Neural progenitor cell (in vitro differentiated cells): ENCODE results near the gene CTCF. TPM values are rescaled to one million over a fixed set of nuclear protein-coding genes. Genes with fewer than 3 reads are reported as not detected.

Experiments
- DNase-seq: peaks from one replicate; pipeline ENCODE4 v3.0.0-alpha.2; 2016; ENCODE audit warnings: low spot score
- H2AFZ ChIP-seq: fragments of 200-600 bp; sonication (generic); replicated peaks from 2 replicates; pipeline ENCODE4 v1.6.1; 2016; ENCODE audit warnings: antibody characterized with exemption
- H3F3A ChIP-seq: fragments of 200-600 bp; sonication (generic); 2 replicates; pipeline ENCODE4 v1.6.1; 2016; ENCODE audit warnings: antibody characterized with exemption, low read depth
- H3K27ac ChIP-seq: fragments of 200-600 bp; sonication (generic); 2 replicates; pipeline ENCODE4 v1.5.1; 2016; ENCODE audit warnings: mild to moderate bottlenecking
- H3K27me3 ChIP-seq: fragments of 200-600 bp; sonication (generic); 2 replicates; pipeline ENCODE4 v1.6.1; 2016; ENCODE audit warnings: mild to moderate bottlenecking, moderate library complexity
- H3K36me3 ChIP-seq: fragments of 200-600 bp; sonication (generic); 2 replicates; pipeline ENCODE4 v1.5.1; 2016
- H3K4me1 ChIP-seq: fragments of 200-600 bp; sonication (generic); 2 replicates; pipeline ENCODE4 v1.6.1; 2016; ENCODE audit warnings: mixed run types
- H3K4me2 ChIP-seq: fragments of 200-600 bp; sonication (generic); 2 replicates; pipeline ENCODE4 v1.6.1; 2016
- H3K4me3 ChIP-seq: fragments of 200-600 bp; sonication (generic); 2 replicates; pipeline ENCODE4 v1.5.1; 2016
- H3K79me2 ChIP-seq: fragments of 200-600 bp; sonication (generic); 2 replicates; pipeline ENCODE4 v1.6.1; 2016; ENCODE audit warnings: low read depth
- H3K9ac ChIP-seq: fragments of 200-600 bp; sonication (generic); 2 replicates; pipeline ENCODE4 v1.6.1; 2016
- H3K9me3 ChIP-seq: fragments of 200-600 bp; sonication (generic); 2 replicates; pipeline ENCODE4 v1.5.1; 2016; ENCODE audit warnings: low read depth
- H4K20me1 ChIP-seq: fragments of 200-600 bp; sonication (generic); 2 replicates; pipeline ENCODE4 v1.6.1; 2016; ENCODE audit warnings: low read depth
- H3K27ac Mint-ChIP-seq: 3 replicates; pipeline ENCODE4 v1.8.0; 2021; ENCODE audit warnings: mixed read lengths
- H3K27me3 Mint-ChIP-seq: 2 replicates; pipeline ENCODE4 v1.8.0; 2022; ENCODE audit warnings: low read depth, mild to moderate bottlenecking, inconsistent platforms, moderate library complexity, mixed read lengths; ENCODE audit not compliant: insufficient read depth
- H3K36me3 Mint-ChIP-seq: 3 replicates; pipeline ENCODE4 v1.8.0; 2021; ENCODE audit warnings: mixed read lengths
- H3K4me1 Mint-ChIP-seq: 3 replicates; pipeline ENCODE4 v1.8.0; 2021; ENCODE audit warnings: mixed read lengths
- H3K4me3 Mint-ChIP-seq: 3 replicates; pipeline ENCODE4 v1.8.0; 2021; ENCODE audit warnings: mild to moderate bottlenecking, moderate library complexity, mixed read lengths
- H3K9me3 Mint-ChIP-seq: 3 replicates; pipeline ENCODE4 v1.8.0; 2020; ENCODE audit warnings: mixed read lengths
- EZH2 ChIP-seq: fragments of 200-600 bp; sonication (generic); IDR thresholded peaks from 2 replicates; pipeline ENCODE4 v1.6.1; 2017; ENCODE audit warnings: antibody characterized with exemption, mild to moderate bottlenecking, moderate library complexity
- EZH2phosphoT487 ChIP-seq: fragments of 200-600 bp; sonication (generic); IDR thresholded peaks from 2 replicates; pipeline ENCODE4 v1.6.1; 2017; ENCODE audit warnings: antibody characterized with exemption
- total RNA-seq: library from RNA; depleted of rRNA; stranded (reverse); fragments of >200 nt; gene quantifications from 2 replicates; pipeline ENCODE4 v1.2.3, GENCODE V29; 2015; ENCODE audit warnings: low replicate concordance
- TF ChIP-seq, protein P1 (sequence below): fragments of 200-600 bp; sonication (generic); IDR thresholded peaks from 2 replicates; pipeline ENCODE4 v1.5.1; 2017; ENCODE audit warnings: antibody characterized with exemption, mild to moderate bottlenecking

Gene CTCF
- total RNA-seq, 1 donor from 2014 or later: 76.3 TPM

DNA sequence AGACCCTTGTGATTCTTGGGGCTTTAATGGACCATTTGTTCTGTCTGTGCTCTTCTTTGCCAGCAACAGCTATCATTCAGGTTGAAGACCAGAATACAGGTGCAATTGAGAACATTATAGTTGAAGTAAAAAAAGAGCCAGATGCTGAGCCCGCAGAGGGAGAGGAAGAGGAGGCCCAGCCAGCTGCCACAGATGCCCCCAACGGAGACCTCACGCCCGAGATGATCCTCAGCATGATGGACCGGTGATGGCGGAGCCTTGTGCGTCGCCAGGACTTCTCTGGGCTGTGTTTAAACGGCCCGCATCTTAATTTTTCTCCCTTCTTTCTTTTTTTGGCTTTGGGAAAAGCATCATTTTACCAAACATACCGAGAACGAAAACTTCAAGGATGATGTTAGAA lies 75.3 kb downstream of the CTCF start:
- DNase-seq: no peak
- H3K4me3 Mint-ChIP-seq: no peak overlapping the region
- no peaks in the 10 kb centered on the region for H3K9me3 Mint-ChIP-seq
- Histone ChIP-seq H3K27ac (no peak overlapping the region), H3K4me1 (no peaks in the 10 kb centered on the region), H3K27me3 (no peaks in the 10 kb centered on the region), H3K79me2 (no peaks in the 10 kb centered on the region), H3K4me2 (no peak overlapping the region), H2AFZ (no peak overlapping the region), H3K36me3 (no peaks in the 10 kb centered on the region), H4K20me1 (peaks cover 4% of the 10 kb centered on the region), H3K9me3 (no peaks in the 10 kb centered on the region), H3F3A (peaks cover 13% of the 10 kb centered on the region), H3K4me3 (no peak overlapping the region), H3K9ac (no peak overlapping the region)
- no peaks in the 10 kb centered on the region for H3K27me3 Mint-ChIP-seq
- TF ChIP-seq EZH2 (no peak), EZH2phosphoT487 (no peak)
- TF ChIP-seq, protein P1, sequence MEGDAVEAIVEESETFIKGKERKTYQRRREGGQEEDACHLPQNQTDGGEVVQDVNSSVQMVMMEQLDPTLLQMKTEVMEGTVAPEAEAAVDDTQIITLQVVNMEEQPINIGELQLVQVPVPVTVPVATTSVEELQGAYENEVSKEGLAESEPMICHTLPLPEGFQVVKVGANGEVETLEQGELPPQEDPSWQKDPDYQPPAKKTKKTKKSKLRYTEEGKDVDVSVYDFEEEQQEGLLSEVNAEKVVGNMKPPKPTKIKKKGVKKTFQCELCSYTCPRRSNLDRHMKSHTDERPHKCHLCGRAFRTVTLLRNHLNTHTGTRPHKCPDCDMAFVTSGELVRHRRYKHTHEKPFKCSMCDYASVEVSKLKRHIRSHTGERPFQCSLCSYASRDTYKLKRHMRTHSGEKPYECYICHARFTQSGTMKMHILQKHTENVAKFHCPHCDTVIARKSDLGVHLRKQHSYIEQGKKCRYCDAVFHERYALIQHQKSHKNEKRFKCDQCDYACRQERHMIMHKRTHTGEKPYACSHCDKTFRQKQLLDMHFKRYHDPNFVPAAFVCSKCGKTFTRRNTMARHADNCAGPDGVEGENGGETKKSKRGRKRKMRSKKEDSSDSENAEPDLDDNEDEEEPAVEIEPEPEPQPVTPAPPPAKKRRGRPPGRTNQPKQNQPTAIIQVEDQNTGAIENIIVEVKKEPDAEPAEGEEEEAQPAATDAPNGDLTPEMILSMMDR: no peak
- no peak overlapping the region for H3K27ac Mint-ChIP-seq
- H3K36me3 Mint-ChIP-seq: peaks cover 19% of the 10 kb centered on the region
- no peaks in the 10 kb centered on the region for H3K4me1 Mint-ChIP-seq

- Histone ChIP-seq H3K4me1 (no peaks in the 10 kb centered on the region), H3K27me3 (peaks cover 24% of the 10 kb centered on the region), H3K36me3 (no peaks in the 10 kb centered on the region), H3K4me3 (no peak overlapping the region), H3K4me2 (no peak overlapping the region), H3K9ac (no peak overlapping the region), H2AFZ (no peak overlapping the region), H3K27ac (no peak overlapping the region), H4K20me1 (no peaks in the 10 kb centered on the region), H3K9me3 (no peaks in the 10 kb centered on the region), H3K79me2 (no peaks in the 10 kb centered on the region), H3F3A (peaks cover 13% of the 10 kb centered on the region)
- peaks cover 3% of the 10 kb centered on the region for H3K27me3 Mint-ChIP-seq
- peaks cover 9% of the 10 kb centered on the region for H3K36me3 Mint-ChIP-seq
- no peak for DNase-seq
- H3K27ac Mint-ChIP-seq: no peak overlapping the region
- no peaks in the 10 kb centered on the region for H3K4me1 Mint-ChIP-seq
- no peak overlapping the region for H3K4me3 Mint-ChIP-seq
- TF ChIP-seq EZH2 (no peak), EZH2phosphoT487 (no peak)
- TF ChIP-seq, protein P1: no peak
- H3K9me3 Mint-ChIP-seq: no peaks in the 10 kb centered on the region
Observed at GRCh38 chr16:67641779-67642708, 79.7 kb downstream of the CTCF start.

DNA sequence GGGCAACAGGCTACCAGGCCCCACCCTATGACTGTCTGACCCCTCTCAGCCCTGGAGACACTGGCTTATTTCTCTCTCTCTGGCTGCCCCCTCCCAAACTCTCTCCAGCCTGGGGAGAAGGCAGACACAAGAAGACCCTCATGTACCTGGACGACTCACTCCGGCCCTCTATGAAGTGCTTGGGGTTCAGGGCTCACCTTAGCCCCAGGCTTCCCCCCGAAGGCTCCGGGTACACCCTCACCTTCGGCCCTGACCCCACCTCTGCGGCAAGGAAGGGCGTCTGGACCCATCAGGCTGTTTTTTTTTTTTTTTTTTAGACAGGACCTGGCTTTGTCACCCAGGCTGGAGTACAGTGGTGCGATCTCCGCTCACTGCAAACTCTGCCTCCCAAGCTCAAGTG lies 81.7 kb downstream of the CTCF start:
- Histone ChIP-seq H3K9me3 (no peaks in the 10 kb centered on the region), H2AFZ (no peak overlapping the region), H3K36me3 (no peaks in the 10 kb centered on the region), H3F3A (peaks cover 9% of the 10 kb centered on the region), H3K79me2 (no peaks in the 10 kb centered on the region), H4K20me1 (no peaks in the 10 kb centered on the region), H3K4me1 (no peaks in the 10 kb centered on the region), H3K4me3 (no peak overlapping the region), H3K27me3 (peaks cover 41% of the 10 kb centered on the region), H3K9ac (no peak overlapping the region), H3K4me2 (no peak overlapping the region), H3K27ac (no peak overlapping the region)
- H3K27ac Mint-ChIP-seq: no peak overlapping the region
- H3K4me3 Mint-ChIP-seq: peak overlapping the region; percentile 50
- H3K4me1 Mint-ChIP-seq: no peaks in the 10 kb centered on the region
- DNase-seq: no peak
- TF ChIP-seq, protein P1: no peak
- TF ChIP-seq EZH2 (no peak), EZH2phosphoT487 (no peak)
- no peaks in the 10 kb centered on the region for H3K9me3 Mint-ChIP-seq
- H3K27me3 Mint-ChIP-seq: peaks cover 3% of the 10 kb centered on the region
- peaks cover 6% of the 10 kb centered on the region for H3K36me3 Mint-ChIP-seq
